H1 (cell line): ENCODE results near the gene RFFL. TPM values are rescaled to one million over a fixed set of nuclear protein-coding genes. Genes with fewer than 3 reads are reported as not detected.

Experiments used
- polyA plus RNA-seq, 7 experiments: library from polyadenylated mRNA; depleted of rRNA in 3 of 7; stranded (reverse) in 5 of 7; unstranded in 2 of 7; fragments of >200 nt in 5 of 7; fragments of 200-250 nt in 2 of 7; gene quantifications; 1 replicate in 5 of 7; 2 replicates in 1 of 7; 4 replicates in 1 of 7; pipeline versions ENCODE4 v1.2.1 to v1.2.3, GENCODE V29; 2011 to 2013; ENCODE audit warnings: missing spikeins in 2 of 7, mixed read lengths in 2 of 7
- small RNA-seq: library from polyadenylated mRNA; stranded (forward); fragments of <200 nt; extraction: miRNeasy Mini kit (QIAGEN cat#:217004); gene quantifications from one replicate; pipeline ENCODE3, GENCODE V24; 2013; ENCODE audit not compliant: insufficient read depth
- total RNA-seq: library from RNA; stranded (reverse); fragmentation: NEBNext Ultra II Directional; extraction: Animal tissue kit (Norgen Biotek cat#: 25700); gene quantifications from 2 replicates; pipeline ENCODE4 v1.2.1, GENCODE V29; 2021

RFFL gene
- total and polyA plus RNA-seq, 2 of the 8 experiments (the other 6 are each of a cell fraction or from before 2014, with no cell fraction given): 14.0 to 24.5 TPM

Small RNA genes within 50 kb of the gene (small RNA-seq; reads per million reads assigned to genes)
- gene AC004223.1: not detected
- gene RNU6-840P: not detected

Other genes with a start within 250 kb of the RFFL start
- gene CCT6B, start 102.2 kb downstream of the RFFL start, total RNA-seq: 0.48 and 1.3 TPM in 2 replicates
- gene CCT6B, start 102.2 kb downstream of the RFFL start, polyA plus RNA-seq (2011; rRNA removed): 0.53 and 0.67 TPM in 2 replicates
- gene ZNF830, start 102.2 kb downstream of the RFFL start, total RNA-seq: 18.5 and 19.9 TPM in 2 replicates
- 3.9 and 4.2 TPM in 2 replicates for gene ZNF830, start 102.2 kb downstream of the RFFL start, polyA plus RNA-seq (2011; rRNA removed)
- gene LIG3, start 83.2 kb downstream of the RFFL start, total RNA-seq: 89.3 and 95.1 TPM in 2 replicates
- gene LIG3, start 83.2 kb downstream of the RFFL start, polyA plus RNA-seq (2011; rRNA removed): 63.6 and 76.5 TPM in 2 replicates
- 12.9 and 13.7 TPM in 2 replicates for gene RAD51D, start 56.2 kb upstream of the RFFL start, total RNA-seq
- 9.2 and 10.2 TPM in 2 replicates for gene RAD51D, start 56.2 kb upstream of the RFFL start, polyA plus RNA-seq (2011; rRNA removed)
- not detected in 2 replicates for gene FNDC8, start 57.9 kb upstream of the RFFL start, total RNA-seq
- gene FNDC8, start 57.9 kb upstream of the RFFL start, polyA plus RNA-seq (2011; rRNA removed): not detected in 2 replicates
- gene NLE1, start 78.6 kb upstream of the RFFL start, total RNA-seq: 50.1 and 51.5 TPM in 2 replicates
- gene NLE1, start 78.6 kb upstream of the RFFL start, polyA plus RNA-seq (2011; rRNA removed): 50.4 and 67.7 TPM in 2 replicates
- gene UNC45B, start 84.1 kb upstream of the RFFL start, total RNA-seq: 0.15 and 0.23 TPM in 2 replicates
- 0.06 and 0.11 TPM in 2 replicates for gene UNC45B, start 84.1 kb upstream of the RFFL start, polyA plus RNA-seq (2011; rRNA removed)
- not detected in 2 replicates for gene SLC35G3, start 130.7 kb upstream of the RFFL start, total RNA-seq
- not detected in 2 replicates for gene SLC35G3, start 130.7 kb upstream of the RFFL start, polyA plus RNA-seq (2011; rRNA removed)
- 2.6 and 3.0 TPM in 2 replicates for gene SLFN5, start 179.4 kb upstream of the RFFL start, total RNA-seq
- gene SLFN5, start 179.4 kb upstream of the RFFL start, polyA plus RNA-seq (2011; rRNA removed): 0.86 and 0.96 TPM in 2 replicates